HepG2 (cell line): ENCODE data around the gene LRRN4CL.

Experiments used
- CTCF ChIP-seq: sonication (generic); formaldehyde crosslinking; IDR thresholded peaks from 2 replicates; pipeline ENCODE4 v1.5.0; 2020; ENCODE audit warnings: mild to moderate bottlenecking, missing genetic modification reagents, moderate library complexity
- ELF1 ChIP-seq: sonication (generic); formaldehyde crosslinking; IDR thresholded peaks from 2 replicates; pipeline ENCODE4 v1.4.0; 2020; ENCODE audit warnings: missing genetic modification reagents
- NR2C2 ChIP-seq: sonication (generic); formaldehyde crosslinking; IDR thresholded peaks from 2 replicates; pipeline ENCODE4 v1.4.0; 2020; ENCODE audit warnings: missing genetic modification reagents, mild to moderate bottlenecking, moderate library complexity, borderline replicate concordance
- POLR2A ChIP-seq, 2 experiments: IDR thresholded peaks; 2 replicates each; pipeline ENCODE4 v1.6.1; 2011; ENCODE audit warnings: low read depth in 2 of 2, low read length in 2 of 2, mild to moderate bottlenecking in 1 of 2, moderate library complexity in 1 of 2; ENCODE audit not compliant: insufficient read depth in 1 of 2
- RFX5 ChIP-seq: IDR thresholded peaks from 2 replicates; pipeline ENCODE4 v1.6.1; 2011; ENCODE audit warnings: low read depth, low read length, improper control_type of control experiment
- SAFB2 ChIP-seq: sonication (generic); formaldehyde crosslinking; IDR thresholded peaks from 2 replicates; pipeline ENCODE4 v1.5.1; 2020; ENCODE audit warnings: missing genetic modification reagents, low read depth, mild to moderate bottlenecking, borderline replicate concordance
- ZNF143 ChIP-seq: sonication (generic); formaldehyde crosslinking; IDR thresholded peaks from 2 replicates; pipeline ENCODE4 v1.4.0; 2020; ENCODE audit warnings: missing genetic modification reagents

- TF ChIP-seq POLR2A (IDR thresholded peaks at IDR 0.05; ENCODE audit: insufficient read depth in 1 of 2, low read depth in 2 of 2, low read length in 2 of 2): no peak; a peak in 1 of 4 replicates
- no peak for TF ChIP-seq ZNF143
- TF ChIP-seq SAFB2 (CRISPR knock-in tag): no peak
- no peak for TF ChIP-seq NR2C2 (CRISPR knock-in tag)
- TF ChIP-seq ELF1 (CRISPR knock-in tag): no peak
- no peak for TF ChIP-seq CTCF (CRISPR knock-in tag)
- no peak for TF ChIP-seq RFX5
Measured at GRCh38 chr11:62646825-62647608, 42.3 kb downstream of the LRRN4CL start.
